Measurements from ENCODE around the gene ZBTB47.

ZBTB47 gene

DNA sequence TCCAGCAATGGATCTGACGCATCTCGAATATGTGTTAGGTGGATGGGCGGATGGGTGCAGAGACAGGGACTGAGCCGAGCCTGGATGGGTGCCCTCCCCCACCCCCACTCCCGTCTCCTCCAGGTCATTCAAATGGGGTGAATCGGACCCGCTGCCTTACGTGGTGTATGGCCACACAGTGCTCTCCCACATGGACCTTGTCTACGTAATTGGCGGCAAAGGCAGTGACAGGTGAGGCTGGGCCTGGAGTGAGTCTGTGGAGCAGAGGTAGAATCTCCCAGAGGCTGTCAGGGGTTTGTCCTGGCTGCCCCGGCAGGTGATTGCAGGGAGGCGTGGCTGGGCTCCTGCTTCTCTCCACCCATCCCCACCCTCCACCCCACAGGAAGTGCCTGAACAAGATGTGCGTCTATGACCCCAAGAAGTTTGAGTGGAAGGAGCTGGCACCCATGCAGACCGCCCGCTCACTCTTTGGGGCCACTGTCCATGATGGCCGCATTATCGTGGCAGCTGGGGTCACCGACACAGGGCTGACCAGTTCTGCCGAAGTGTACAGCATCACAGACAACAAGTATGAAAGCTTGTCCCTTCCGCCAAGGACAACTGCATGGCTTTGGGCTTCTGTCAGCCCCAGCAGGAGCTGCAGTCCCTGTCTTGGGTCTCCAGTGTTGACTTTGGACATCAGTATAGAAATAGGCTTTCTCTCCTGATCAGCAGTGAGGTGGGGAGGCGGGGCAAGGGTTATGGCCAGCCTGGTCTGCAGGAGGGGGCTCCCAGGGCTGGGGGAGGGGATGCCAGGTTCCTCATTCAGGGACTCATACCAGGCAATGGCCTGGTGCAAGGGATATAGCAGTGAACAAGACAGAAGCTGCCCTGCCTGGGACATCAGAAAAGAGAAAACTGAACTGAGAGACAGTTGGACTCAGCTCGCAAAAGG, 35.3 kb downstream of the ZBTB47 start:
- H3K27me3 ChIP-seq (ENCODE audit: low read depth, low read length) = 0 out of 2 replicates have a peak, but pooled peaks cover 5% of the 10 kb centered on the region
- H3K9ac ChIP-seq (ENCODE audit: low read length) = no peak overlapping the region
- H3K27ac ChIP-seq (ENCODE audit: low read length) = no peak overlapping the region
- no peak overlapping the region for H3K4me3 ChIP-seq (ENCODE audit: low read length)
- H3K4me2 ChIP-seq (ENCODE audit: low read length) = no peak overlapping the region
- no peaks in the 10 kb centered on the region for H3K79me2 ChIP-seq (ENCODE audit: low read length)
- no peaks in the 10 kb centered on the region for H3K36me3 ChIP-seq (replicated peaks; ENCODE audit: low read depth, low read length)
- no peak for TF ChIP-seq CTCF (IDR thresholded peaks at IDR 0.05; ENCODE audit: low read depth, low read length)
- no peak for TF ChIP-seq EZH2phosphoT487 (IDR thresholded peaks at IDR 0.05; ENCODE audit: low read depth)
- H3K9me3 ChIP-seq (ENCODE audit: insufficient read depth, low read length) = no peaks in the 10 kb centered on the region
- no peak overlapping the region for H2AFZ ChIP-seq (ENCODE audit: low read depth, low read length)
- no peaks in the 10 kb centered on the region for H3K4me1 ChIP-seq (ENCODE audit: low read length)
- no peaks in the 10 kb centered on the region for H4K20me1 ChIP-seq (ENCODE audit: insufficient read depth, low read length)

GRCh38 chr3:42689421-42690014, 36.0 kb downstream of the ZBTB47 start:
- no peak overlapping the region for H3K4me3 ChIP-seq (ENCODE audit: low read length)
- H3K4me1 ChIP-seq (ENCODE audit: low read length) = no peaks in the 10 kb centered on the region
- no peak for TF ChIP-seq EZH2phosphoT487 (IDR thresholded peaks at IDR 0.05; ENCODE audit: low read depth)
- TF ChIP-seq CTCF (IDR thresholded peaks at IDR 0.05; ENCODE audit: low read depth, low read length) = no peak
- no peaks in the 10 kb centered on the region for H3K9me3 ChIP-seq (ENCODE audit: insufficient read depth, low read length)
- no peak overlapping the region for H3K4me2 ChIP-seq (ENCODE audit: low read length)
- H3K27ac ChIP-seq (ENCODE audit: low read length) = no peak overlapping the region
- no peaks in the 10 kb centered on the region for H4K20me1 ChIP-seq (ENCODE audit: insufficient read depth, low read length)
- H3K27me3 ChIP-seq (ENCODE audit: low read depth, low read length) = peaks cover 9% of the 10 kb centered on the region; the same call in 1 of the 2 replicates
- H3K79me2 ChIP-seq (ENCODE audit: low read length) = no peaks in the 10 kb centered on the region
- H3K9ac ChIP-seq (ENCODE audit: low read length) = no peak overlapping the region
- H3K36me3 ChIP-seq (replicated peaks; ENCODE audit: low read depth, low read length) = no peaks in the 10 kb centered on the region
- no peak overlapping the region for H2AFZ ChIP-seq (ENCODE audit: low read depth, low read length)

GRCh38 chr3:42690191-42690590, 36.7 kb downstream of the ZBTB47 start:
- Histone ChIP-seq H3K36me3 (replicated peaks; ENCODE audit: low read depth, low read length) (no peaks in the 10 kb centered on the region), H3K4me2 (ENCODE audit: low read length) (no peak overlapping the region), H3K9ac (ENCODE audit: low read length) (no peak overlapping the region), H4K20me1 (ENCODE audit: insufficient read depth, low read length) (no peaks in the 10 kb centered on the region), H2AFZ (ENCODE audit: low read depth, low read length) (no peak overlapping the region), H3K4me1 (ENCODE audit: low read length) (no peaks in the 10 kb centered on the region), H3K9me3 (ENCODE audit: insufficient read depth, low read length) (no peaks in the 10 kb centered on the region), H3K79me2 (ENCODE audit: low read length) (no peaks in the 10 kb centered on the region), H3K27me3 (ENCODE audit: low read depth, low read length) (peaks cover 15% of the 10 kb centered on the region), H3K27ac (ENCODE audit: low read length) (no peak overlapping the region), H3K4me3 (ENCODE audit: low read length) (no peak overlapping the region)
- no peak for TF ChIP-seq EZH2phosphoT487 (IDR thresholded peaks at IDR 0.05; ENCODE audit: low read depth)
- no peak for TF ChIP-seq CTCF (IDR thresholded peaks at IDR 0.05; ENCODE audit: low read depth, low read length)

Data from OCI-LY3 (cell line).